ENCODE data around the gene NFATC1. TPM values are rescaled to one million over a fixed set of nuclear protein-coding genes. Genes with fewer than 3 reads are reported as not detected.

The NFATC1 gene
- total and polyA plus RNA-seq, 3 experiments from 2014 or later, result 36.7 to 46.7 (median 45.9) TPM

- CTCF ChIA-PET, result no interaction called here
- Mint-ChIP-seq H3K9me3 (no peaks in the 10 kb centered on the region), H3K4me1 (peaks cover 22 to 52% (median 30%) of the 10 kb centered on the region in 3 donors), H3K36me3 (peaks cover 0 to 64% (median 0%) of the 10 kb centered on the region in 3 donors), H3K27me3 (no peaks in the 10 kb centered on the region), H3K27ac (no peak overlapping the region), H3K4me3 (no peak overlapping the region)
- Histone ChIP-seq H3K27ac (ENCODE audit: low read depth, low read length) (no peak overlapping the region), H3K4me1 (ENCODE audit: insufficient read depth, low read length) (peaks cover 2% of the 10 kb centered on the region), H3K27me3 (ENCODE audit: insufficient read depth, low read length, poor library complexity, severe bottlenecking) (no peaks in the 10 kb centered on the region), H3K36me3 (ENCODE audit: insufficient read depth, low read length) (no peaks in the 10 kb centered on the region), H3K9me3 (ENCODE audit: low read length) (no peaks in the 10 kb centered on the region), H3K4me3 (ENCODE audit: low read length) (no peak overlapping the region)
- POLR2A ChIA-PET, result no interaction called here
- no peak for DNase-seq
Observed at GRCh38 chr18:79433431-79433830, 37.7 kb downstream of the NFATC1 start.

DNA sequence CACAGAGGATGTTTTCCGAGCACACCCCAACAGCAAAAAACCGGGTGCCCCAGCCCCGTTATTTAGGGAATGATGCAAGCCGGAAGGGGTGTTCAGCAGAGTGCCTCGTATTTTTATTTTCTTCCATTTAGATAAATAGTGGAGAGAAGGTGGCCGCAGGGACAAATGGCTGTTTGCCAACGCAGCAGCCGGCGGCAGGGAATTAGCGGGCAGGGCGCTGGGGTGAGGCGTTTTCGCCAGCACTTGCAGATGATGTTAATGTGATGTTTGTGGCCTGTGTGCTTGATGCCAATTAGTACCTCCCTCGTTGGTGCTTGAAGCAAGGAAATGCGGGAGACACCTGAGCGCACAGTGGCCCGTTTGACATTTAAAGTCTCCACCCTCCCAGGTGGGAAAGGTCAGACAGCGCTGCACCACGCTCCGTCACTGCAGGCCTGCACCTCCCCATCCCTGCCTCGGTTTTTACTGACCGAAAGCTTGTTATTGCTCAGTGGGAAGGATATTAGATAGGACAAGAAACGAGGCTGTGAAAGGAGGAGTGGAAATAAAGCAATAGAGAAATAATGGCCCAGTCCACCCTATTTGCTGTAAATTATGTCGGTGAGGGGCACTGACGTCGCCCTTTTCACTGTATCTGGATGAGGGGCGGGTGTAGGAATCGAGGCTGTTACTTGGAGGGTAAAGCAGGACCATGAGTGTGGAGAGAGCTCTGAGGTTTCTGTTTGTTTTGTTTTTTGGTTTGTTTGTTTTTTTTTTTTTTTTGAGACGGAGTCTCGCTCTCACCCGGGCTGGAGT lies 39.1 kb downstream of the NFATC1 start:
- Histone ChIP-seq H3K36me3 (ENCODE audit: insufficient read depth, low read length) (no peaks in the 10 kb centered on the region), H3K4me3 (ENCODE audit: low read length) (no peak overlapping the region), H3K27me3 (ENCODE audit: insufficient read depth, low read length, poor library complexity, severe bottlenecking) (no peaks in the 10 kb centered on the region), H3K9me3 (ENCODE audit: low read length) (no peaks in the 10 kb centered on the region), H3K4me1 (ENCODE audit: insufficient read depth, low read length) (peaks cover 14% of the 10 kb centered on the region), H3K27ac (ENCODE audit: low read depth, low read length) (no peak overlapping the region)
- Mint-ChIP-seq H3K4me1 (peaks cover 23 to 58% (median 27%) of the 10 kb centered on the region in 3 donors), H3K4me3 (peak overlapping the region in 3 of 7 donors; percentile 33 to 81 (median 58)), H3K9me3 (no peaks in the 10 kb centered on the region), H3K27me3 (no peaks in the 10 kb centered on the region), H3K36me3 (peaks cover 0 to 72% (median 0%) of the 10 kb centered on the region in 3 donors), H3K27ac (peak overlapping the region in 4 of 8 donors; percentile 47 to 94 (median 52))
- CTCF ChIA-PET, result interaction anchor here (1.2 kb wide), 1 partner anchor 55 kb away, joined by 3 read pairs; no protein-coding TSS in a partner anchor
- POLR2A ChIA-PET, result no interaction called here
- DNase-seq, result no peak

DNA sequence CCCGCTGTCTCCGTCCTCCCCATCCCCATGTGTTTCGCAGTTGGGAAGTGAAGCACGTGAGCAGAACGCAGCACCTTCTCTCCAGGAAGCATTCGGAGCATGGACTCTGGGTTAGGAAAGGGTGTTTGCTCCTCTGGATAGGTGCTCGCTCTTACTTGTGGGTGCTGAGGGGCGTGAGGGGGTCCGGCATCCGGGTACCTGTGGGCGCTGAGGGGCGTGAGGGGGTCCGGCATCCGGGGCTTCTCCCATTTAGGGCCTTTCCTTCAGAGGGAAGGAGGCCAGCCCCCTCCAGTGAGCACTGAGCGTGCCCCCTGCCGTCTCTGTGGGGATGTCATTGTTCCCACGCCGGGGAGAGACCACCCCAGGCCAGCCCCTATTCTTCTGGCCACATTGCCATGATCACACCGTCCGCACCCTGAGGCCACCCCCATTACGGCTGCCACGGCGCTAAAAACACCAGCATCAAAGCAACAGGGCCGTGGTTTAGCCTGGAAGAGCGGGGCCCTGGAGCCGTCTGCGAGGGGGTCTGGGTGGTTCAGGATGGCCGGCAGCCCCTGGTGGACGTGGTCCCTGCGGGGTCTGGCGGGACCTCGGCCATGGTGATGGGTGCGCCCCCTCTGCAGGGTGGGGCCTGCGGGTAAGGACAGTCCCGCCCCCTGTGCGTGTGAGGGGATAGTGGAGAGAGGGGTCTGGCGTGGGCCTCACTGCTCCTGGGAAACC lies 41.0 kb downstream of the NFATC1 start:
- Mint-ChIP-seq H3K36me3 (peaks cover 0 to 79% (median 0%) of the 10 kb centered on the region in 3 donors), H3K27me3 (no peaks in the 10 kb centered on the region), H3K27ac (peak overlapping the region in 1 of 8 donors; percentile 57), H3K9me3 (no peaks in the 10 kb centered on the region), H3K4me3 (no peak overlapping the region), H3K4me1 (peaks cover 23 to 59% (median 29%) of the 10 kb centered on the region in 3 donors)
- Histone ChIP-seq H3K9me3 (ENCODE audit: low read length) (no peaks in the 10 kb centered on the region), H3K27me3 (ENCODE audit: insufficient read depth, low read length, poor library complexity, severe bottlenecking) (no peaks in the 10 kb centered on the region), H3K27ac (ENCODE audit: low read depth, low read length) (no peak overlapping the region), H3K36me3 (ENCODE audit: insufficient read depth, low read length) (no peaks in the 10 kb centered on the region), H3K4me3 (ENCODE audit: low read length) (no peak overlapping the region), H3K4me1 (ENCODE audit: insufficient read depth, low read length) (peaks cover 18% of the 10 kb centered on the region)
- DNase-seq, result no peak
- CTCF ChIA-PET, result interaction anchor here (1.3 kb wide), 1 partner anchor 29 kb away, joined by 6 read pairs; no protein-coding TSS in a partner anchor
- POLR2A ChIA-PET, result no interaction called here

- Mint-ChIP-seq H3K27ac (peak overlapping the region in 1 of 8 donors; percentile 90), H3K9me3 (no peaks in the 10 kb centered on the region), H3K4me1 (peaks cover 23 to 57% (median 28%) of the 10 kb centered on the region in 3 donors), H3K36me3 (peaks cover 0 to 73% (median 0%) of the 10 kb centered on the region in 3 donors), H3K27me3 (no peaks in the 10 kb centered on the region), H3K4me3 (peak overlapping the region in 1 of 7 donors; percentile 8)
- POLR2A ChIA-PET, result no interaction called here
- CTCF ChIA-PET, result no interaction called here
- Histone ChIP-seq H3K27me3 (ENCODE audit: insufficient read depth, low read length, poor library complexity, severe bottlenecking) (no peaks in the 10 kb centered on the region), H3K36me3 (ENCODE audit: insufficient read depth, low read length) (no peaks in the 10 kb centered on the region), H3K27ac (ENCODE audit: low read depth, low read length) (no peak overlapping the region), H3K9me3 (ENCODE audit: low read length) (no peaks in the 10 kb centered on the region), H3K4me1 (ENCODE audit: insufficient read depth, low read length) (peaks cover 18% of the 10 kb centered on the region), H3K4me3 (ENCODE audit: low read length) (no peak overlapping the region)
- no peak for DNase-seq
Observed at GRCh38 chr18:79438089-79438897, 42.6 kb downstream of the NFATC1 start.

GRCh38 chr18:79438898-79439627 lies 43.3 kb downstream of the NFATC1 start:
- H3K27ac ChIP-seq (ENCODE audit: low read depth, low read length), result no peak overlapping the region
- H3K4me3 Mint-ChIP-seq, result peak overlapping the region in 1 of 7 donors; percentile 61
- no peak overlapping the region for H3K4me3 ChIP-seq (ENCODE audit: low read length)
- POLR2A ChIA-PET, result no interaction called here
- DNase-seq, result peak in 1 of 5 donors; percentile 50
- H3K9me3 ChIP-seq (ENCODE audit: low read length), result no peaks in the 10 kb centered on the region
- H3K9me3 Mint-ChIP-seq, result no peaks in the 10 kb centered on the region
- peaks cover 23 to 57% (median 28%) of the 10 kb centered on the region in 3 donors for H3K4me1 Mint-ChIP-seq
- no peaks in the 10 kb centered on the region for H3K27me3 Mint-ChIP-seq
- H3K27me3 ChIP-seq (ENCODE audit: insufficient read depth, low read length, poor library complexity, severe bottlenecking), result no peaks in the 10 kb centered on the region
- CTCF ChIA-PET, result interaction anchor here (1.3 kb wide), 1 partner anchor 61 kb away, joined by 3 read pairs; no protein-coding TSS in a partner anchor
- H3K36me3 ChIP-seq (ENCODE audit: insufficient read depth, low read length), result no peaks in the 10 kb centered on the region
- H3K36me3 Mint-ChIP-seq, result peaks cover 0 to 71% (median 0%) of the 10 kb centered on the region in 3 donors
- peak overlapping the region in 3 of 8 donors; percentile 27 to 47 (median 36) for H3K27ac Mint-ChIP-seq
- H3K4me1 ChIP-seq (ENCODE audit: insufficient read depth, low read length), result peaks cover 18% of the 10 kb centered on the region

DNA sequence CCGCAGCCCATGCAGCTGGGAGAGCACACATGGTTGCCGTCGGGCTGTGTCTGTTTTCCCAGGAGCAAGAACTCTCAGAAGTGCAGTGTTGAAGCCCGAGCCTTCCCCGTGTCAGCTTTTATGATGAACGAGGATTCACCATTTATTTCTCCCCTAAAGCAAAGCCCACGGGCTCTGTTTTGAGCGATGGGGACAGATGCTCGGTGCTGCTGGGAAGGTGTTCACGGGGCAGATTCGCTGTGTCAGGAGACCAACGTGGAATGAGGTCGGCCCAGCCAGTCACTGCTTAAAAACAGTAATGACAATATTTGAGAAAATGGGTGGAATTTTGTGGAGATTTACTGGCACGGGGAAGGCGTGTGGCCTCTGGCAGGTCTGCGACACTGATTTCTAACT lies 43.9 kb downstream of the NFATC1 start:
- peak overlapping the region in 3 of 8 donors; percentile 27 to 66 (median 47) for H3K27ac Mint-ChIP-seq
- no peak overlapping the region for H3K27ac ChIP-seq (ENCODE audit: low read depth, low read length)
- no peaks in the 10 kb centered on the region for H3K9me3 ChIP-seq (ENCODE audit: low read length)
- no peak overlapping the region for H3K4me3 ChIP-seq (ENCODE audit: low read length)
- peak overlapping the region in 1 of 7 donors; percentile 61 for H3K4me3 Mint-ChIP-seq
- ChIA-PET CTCF (interaction anchor here (1.3 kb wide), 1 partner anchor 61 kb away, joined by 3 read pairs; no protein-coding TSS in a partner anchor), POLR2A (no interaction called here)
- H3K4me1 Mint-ChIP-seq, result peaks cover 21 to 53% (median 26%) of the 10 kb centered on the region in 3 donors
- no peaks in the 10 kb centered on the region for H3K27me3 Mint-ChIP-seq
- H3K9me3 Mint-ChIP-seq, result no peaks in the 10 kb centered on the region
- peaks cover 18% of the 10 kb centered on the region for H3K4me1 ChIP-seq (ENCODE audit: insufficient read depth, low read length)
- DNase-seq, result no peak
- no peaks in the 10 kb centered on the region for H3K27me3 ChIP-seq (ENCODE audit: insufficient read depth, low read length, poor library complexity, severe bottlenecking)
- H3K36me3 ChIP-seq (ENCODE audit: insufficient read depth, low read length), result no peaks in the 10 kb centered on the region
- peaks cover 0 to 70% (median 0%) of the 10 kb centered on the region in 3 donors for H3K36me3 Mint-ChIP-seq

Measured in CD8-positive, alpha-beta memory T cell (primary cell).